OCI-LY7 (cell line): ENCODE results near the gene FTO. TPM values are rescaled to one million over a fixed set of nuclear protein-coding genes. Genes with fewer than 3 reads are reported as not detected.

Source experiments
- BruUV-seq: library from RNA; stranded (reverse); fragments of 400-500 nt; replicated peaks from 2 replicates; lab custom pipeline; 2021; lab: Mats Ljungman, UMichigan
- CTCF ChIA-PET: fragments of 300-600 bp; sonication (Branson Sonifier 250); formaldehyde crosslinking; loops from one replicate; lab custom pipeline; 2022; ENCODE audit warnings: antibody characterized with exemption; ENCODE audit not compliant: unreplicated experiment; lab: Charles Lee
- POLR2A ChIA-PET: fragments of 300-600 bp; sonication (Branson Sonifier 250); formaldehyde crosslinking; loops from one replicate; lab custom pipeline; 2022; ENCODE audit warnings: antibody characterized with exemption; lab: Charles Lee
- DNase-seq: peaks from one replicate; pipeline ENCODE4 v3.0.0-alpha.2; 2015; ENCODE audit warnings: low spot score
- H2AFZ ChIP-seq: fragments of 200-600 bp; sonication (generic), shearing (Covaris generic); 2 replicates; pipeline ENCODE4 v1.6.1; 2014; ENCODE audit warnings: mild to moderate bottlenecking, antibody characterized with exemption, low read length, moderate library complexity
- H3K27ac ChIP-seq: fragments of 200-600 bp; sonication (generic); 2 replicates; pipeline ENCODE4 v1.5.1; 2014; ENCODE audit warnings: mixed run types, low read depth, mild to moderate bottlenecking, moderate library complexity, low read length, inconsistent platforms; ENCODE audit not compliant: poor library complexity, severe bottlenecking
- H3K36me3 ChIP-seq: fragments of 200-600 bp; sonication (generic); 2 replicates; pipeline ENCODE4 v1.6.1; 2014; ENCODE audit warnings: mild to moderate bottlenecking, antibody characterized with exemption, low read length, moderate library complexity, mixed read lengths; ENCODE audit not compliant: insufficient read depth
- H3K4me1 ChIP-seq: fragments of 200-600 bp; sonication (generic); 2 replicates; pipeline ENCODE4 v1.5.1; 2014; ENCODE audit warnings: mild to moderate bottlenecking, low read length; ENCODE audit not compliant: insufficient read depth, poor library complexity, severe bottlenecking
- H3K4me2 ChIP-seq: fragments of 200-600 bp; sonication (generic); 2 replicates; pipeline ENCODE4 v1.6.1; 2014; ENCODE audit warnings: mild to moderate bottlenecking, low read length
- H3K4me3 ChIP-seq: fragments of 200-600 bp; sonication (generic); 2 replicates; pipeline ENCODE4 v1.5.1; 2014; ENCODE audit warnings: mild to moderate bottlenecking, low read depth, low read length; ENCODE audit not compliant: poor library complexity, severe bottlenecking
- H3K79me2 ChIP-seq: fragments of 200-600 bp; sonication (generic); 2 replicates; pipeline ENCODE4 v1.6.1; 2016; ENCODE audit warnings: low read depth, mild to moderate bottlenecking, low read length, moderate library complexity, mixed read lengths; ENCODE audit not compliant: insufficient read depth
- H3K9me2 ChIP-seq: fragments of 200-600 bp; sonication (generic); 2 replicates; pipeline ENCODE4 v1.6.1; 2016; ENCODE audit warnings: mild to moderate bottlenecking, low read length, mixed read lengths; ENCODE audit not compliant: insufficient read depth
- H3K9me3 ChIP-seq: fragments of 200-600 bp; sonication (generic); 2 replicates; pipeline ENCODE4 v1.6.1; 2014; ENCODE audit warnings: mild to moderate bottlenecking, mixed run types, low read length, mixed read lengths
- H4K20me1 ChIP-seq: fragments of 200-600 bp; sonication (generic); 2 replicates; pipeline ENCODE4 v1.6.1; 2014; ENCODE audit warnings: mild to moderate bottlenecking, antibody characterized with exemption, low read length, moderate library complexity, mixed read lengths; ENCODE audit not compliant: insufficient read depth
- EZH2phosphoT487 ChIP-seq: fragments of 200-600 bp; sonication (generic); IDR thresholded peaks from 2 replicates; pipeline ENCODE4 v1.6.1; 2018; ENCODE audit warnings: low read depth, borderline replicate concordance, mild to moderate bottlenecking, mixed run types, antibody characterized with exemption, low read length, moderate library complexity, mixed read lengths
- intact Hi-C: fragments of 100-400 bp; cut with micrococcal nuclease; formaldehyde crosslinking; loops from one replicate; pipeline ENCODE4 v1.10.0; 2022; ENCODE audit not compliant: unreplicated experiment
- total RNA-seq, 2 experiments: library from RNA; depleted of rRNA in 1 of 2; stranded (reverse); fragments of >200 nt in 1 of 2; shearing (Covaris generic) in 1 of 2; gene quantifications; 2 replicates each; pipeline ENCODE4 v1.2.3, GENCODE V29; 2014 to 2022
- TF ChIP-seq, protein P1 (sequence below): fragments of 200-600 bp; sonication (generic); conservative IDR thresholded peaks from 2 replicates; pipeline ENCODE4 v1.5.1; 2014; ENCODE audit warnings: mild to moderate bottlenecking, antibody characterized with exemption, low read length, moderate library complexity, mixed read lengths

Gene FTO
- total RNA-seq, 2 experiments from 2014 or later: 57.1 to 68.0 TPM

DNA sequence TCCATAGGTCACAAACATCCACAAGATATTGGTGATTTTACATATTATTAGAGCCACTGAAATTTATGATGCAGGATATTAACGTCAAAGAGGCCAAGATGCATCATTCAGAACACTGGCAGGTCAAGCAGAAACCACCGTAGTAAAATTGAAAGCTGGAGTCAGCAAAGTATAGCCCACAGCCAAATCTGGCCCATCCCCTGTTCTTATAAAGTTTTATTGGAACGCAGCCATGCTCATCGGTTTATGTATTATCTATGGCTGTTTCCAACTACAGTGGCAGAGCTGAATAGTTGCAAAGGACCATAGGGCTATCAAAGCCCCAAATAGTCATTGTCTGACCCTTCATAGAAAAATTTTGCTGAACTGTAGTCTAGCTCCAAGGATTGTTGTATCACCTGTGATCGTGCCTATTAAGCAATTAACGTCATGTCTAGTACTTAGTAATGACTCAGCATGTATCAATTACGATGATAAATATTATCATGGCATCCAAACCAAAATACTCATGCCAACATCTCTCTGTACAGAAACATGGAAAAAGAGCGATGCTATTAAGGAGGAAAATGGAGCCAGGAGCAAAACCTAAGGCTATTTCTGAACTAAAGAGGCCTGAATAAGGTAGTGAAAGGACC lies 417.0 kb downstream of the FTO start:
- POLR2A ChIA-PET: no interaction called here
- H2AFZ ChIP-seq: no peak overlapping the region
- H3K36me3 ChIP-seq: no peaks in the 10 kb centered on the region
- H3K4me1 ChIP-seq: no peaks in the 10 kb centered on the region
- CTCF ChIA-PET: no interaction called here
- intact Hi-C loops: no loop called here
- no peak overlapping the region for H3K4me3 ChIP-seq
- no peaks in the 10 kb centered on the region for H3K9me3 ChIP-seq
- H3K27ac ChIP-seq: no peak overlapping the region
- no TSS peak for BruUV-seq
- DNase-seq: no peak
- H3K4me2 ChIP-seq: no peak overlapping the region
- no peaks in the 10 kb centered on the region for H3K79me2 ChIP-seq
- TF ChIP-seq, protein P1, sequence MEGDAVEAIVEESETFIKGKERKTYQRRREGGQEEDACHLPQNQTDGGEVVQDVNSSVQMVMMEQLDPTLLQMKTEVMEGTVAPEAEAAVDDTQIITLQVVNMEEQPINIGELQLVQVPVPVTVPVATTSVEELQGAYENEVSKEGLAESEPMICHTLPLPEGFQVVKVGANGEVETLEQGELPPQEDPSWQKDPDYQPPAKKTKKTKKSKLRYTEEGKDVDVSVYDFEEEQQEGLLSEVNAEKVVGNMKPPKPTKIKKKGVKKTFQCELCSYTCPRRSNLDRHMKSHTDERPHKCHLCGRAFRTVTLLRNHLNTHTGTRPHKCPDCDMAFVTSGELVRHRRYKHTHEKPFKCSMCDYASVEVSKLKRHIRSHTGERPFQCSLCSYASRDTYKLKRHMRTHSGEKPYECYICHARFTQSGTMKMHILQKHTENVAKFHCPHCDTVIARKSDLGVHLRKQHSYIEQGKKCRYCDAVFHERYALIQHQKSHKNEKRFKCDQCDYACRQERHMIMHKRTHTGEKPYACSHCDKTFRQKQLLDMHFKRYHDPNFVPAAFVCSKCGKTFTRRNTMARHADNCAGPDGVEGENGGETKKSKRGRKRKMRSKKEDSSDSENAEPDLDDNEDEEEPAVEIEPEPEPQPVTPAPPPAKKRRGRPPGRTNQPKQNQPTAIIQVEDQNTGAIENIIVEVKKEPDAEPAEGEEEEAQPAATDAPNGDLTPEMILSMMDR: no peak
- no peak for TF ChIP-seq EZH2phosphoT487
- H4K20me1 ChIP-seq: no peaks in the 10 kb centered on the region
- no peaks in the 10 kb centered on the region for H3K9me2 ChIP-seq

DNA sequence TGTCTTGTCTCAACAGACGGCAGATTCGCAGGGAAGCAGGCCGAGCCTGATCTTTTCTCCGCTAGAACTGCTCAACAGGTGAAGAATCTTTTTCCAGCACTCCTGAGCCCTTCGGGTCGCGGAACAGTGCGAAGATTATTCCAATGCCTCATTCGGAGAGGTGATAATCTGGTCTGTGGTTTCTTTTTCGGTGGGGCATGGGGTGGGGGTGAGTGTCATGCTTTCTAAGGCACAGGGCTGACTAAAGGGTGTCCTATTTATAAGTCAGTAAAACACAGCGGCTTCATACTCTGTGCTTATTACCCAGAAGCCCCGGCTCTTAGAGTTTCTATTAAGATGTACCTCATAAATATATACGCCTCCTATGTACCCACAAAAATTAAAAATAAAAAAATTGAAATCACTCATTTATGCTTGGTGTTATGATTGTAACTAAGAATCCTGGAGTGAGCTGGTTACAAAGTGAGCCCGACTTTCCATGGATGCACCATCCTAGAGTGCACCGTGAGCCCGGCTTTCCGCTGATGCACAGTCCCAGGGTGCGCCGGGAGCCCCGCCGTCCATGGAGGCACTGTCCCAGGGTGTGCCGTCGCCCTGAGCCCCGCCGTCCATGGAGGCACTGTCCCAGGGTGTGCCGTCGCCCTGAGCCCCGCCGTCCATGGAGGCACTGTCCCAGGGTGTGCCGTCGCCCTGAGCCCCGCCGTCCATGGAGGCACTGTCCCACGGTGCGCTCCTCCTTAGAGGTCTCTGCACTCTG lies 417.8 kb downstream of the FTO start:
- no peak overlapping the region for H3K4me3 ChIP-seq
- H2AFZ ChIP-seq: no peak overlapping the region
- H3K9me3 ChIP-seq: no peaks in the 10 kb centered on the region
- no peak overlapping the region for H3K4me2 ChIP-seq
- POLR2A ChIA-PET: no interaction called here
- intact Hi-C loops: no loop called here
- TF ChIP-seq, protein P1: no peak
- no peak for TF ChIP-seq EZH2phosphoT487
- CTCF ChIA-PET: no interaction called here
- BruUV-seq: no TSS peak
- no peaks in the 10 kb centered on the region for H3K4me1 ChIP-seq
- H3K36me3 ChIP-seq: no peaks in the 10 kb centered on the region
- no peak for DNase-seq
- H3K9me2 ChIP-seq: no peaks in the 10 kb centered on the region
- H3K79me2 ChIP-seq: no peaks in the 10 kb centered on the region
- no peaks in the 10 kb centered on the region for H4K20me1 ChIP-seq
- H3K27ac ChIP-seq: no peak overlapping the region

DNA sequence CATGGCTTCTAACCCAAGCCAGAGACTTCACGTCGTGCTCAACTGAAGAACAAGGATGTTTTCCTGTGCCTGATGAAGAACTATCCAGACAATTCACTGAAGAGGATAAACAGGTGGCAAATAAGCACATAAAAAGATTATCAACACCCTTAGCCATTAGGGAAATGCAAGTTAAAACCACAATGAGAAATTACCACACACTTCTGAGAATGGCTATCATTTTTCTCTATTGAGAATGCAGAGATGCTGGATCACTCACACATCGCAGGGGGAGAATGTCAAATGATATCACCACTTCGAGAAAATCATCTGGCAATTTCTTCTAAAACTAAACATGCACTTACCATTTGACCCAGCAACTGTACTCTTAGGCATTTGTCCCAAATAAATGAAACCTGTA lies 419.8 kb downstream of the FTO start:
- H3K36me3 ChIP-seq: no peaks in the 10 kb centered on the region
- no TSS peak for BruUV-seq
- H3K9me3 ChIP-seq: no peaks in the 10 kb centered on the region
- TF ChIP-seq EZH2phosphoT487: no peak
- TF ChIP-seq, protein P1: no peak
- intact Hi-C loops: no loop called here
- no peak overlapping the region for H2AFZ ChIP-seq
- H3K4me1 ChIP-seq: no peaks in the 10 kb centered on the region
- no peaks in the 10 kb centered on the region for H3K9me2 ChIP-seq
- ChIA-PET POLR2A (interaction anchor here (0.5 kb wide), 1 partner anchor 13 kb away, joined by 3 read pairs; no protein-coding TSS in a partner anchor), CTCF (no interaction called here)
- H3K4me2 ChIP-seq: no peak overlapping the region
- H3K79me2 ChIP-seq: no peaks in the 10 kb centered on the region
- no peak for DNase-seq
- H3K4me3 ChIP-seq: no peak overlapping the region
- no peaks in the 10 kb centered on the region for H4K20me1 ChIP-seq
- no peak overlapping the region for H3K27ac ChIP-seq
